ENCODE measurements around the gene MTERF4. TPM values are rescaled to one million over a fixed set of nuclear protein-coding genes. Genes with fewer than 3 reads are reported as not detected.

Gene MTERF4
- total RNA-seq, 1 donor from 2014 or later, result 34.6 TPM

DNA sequence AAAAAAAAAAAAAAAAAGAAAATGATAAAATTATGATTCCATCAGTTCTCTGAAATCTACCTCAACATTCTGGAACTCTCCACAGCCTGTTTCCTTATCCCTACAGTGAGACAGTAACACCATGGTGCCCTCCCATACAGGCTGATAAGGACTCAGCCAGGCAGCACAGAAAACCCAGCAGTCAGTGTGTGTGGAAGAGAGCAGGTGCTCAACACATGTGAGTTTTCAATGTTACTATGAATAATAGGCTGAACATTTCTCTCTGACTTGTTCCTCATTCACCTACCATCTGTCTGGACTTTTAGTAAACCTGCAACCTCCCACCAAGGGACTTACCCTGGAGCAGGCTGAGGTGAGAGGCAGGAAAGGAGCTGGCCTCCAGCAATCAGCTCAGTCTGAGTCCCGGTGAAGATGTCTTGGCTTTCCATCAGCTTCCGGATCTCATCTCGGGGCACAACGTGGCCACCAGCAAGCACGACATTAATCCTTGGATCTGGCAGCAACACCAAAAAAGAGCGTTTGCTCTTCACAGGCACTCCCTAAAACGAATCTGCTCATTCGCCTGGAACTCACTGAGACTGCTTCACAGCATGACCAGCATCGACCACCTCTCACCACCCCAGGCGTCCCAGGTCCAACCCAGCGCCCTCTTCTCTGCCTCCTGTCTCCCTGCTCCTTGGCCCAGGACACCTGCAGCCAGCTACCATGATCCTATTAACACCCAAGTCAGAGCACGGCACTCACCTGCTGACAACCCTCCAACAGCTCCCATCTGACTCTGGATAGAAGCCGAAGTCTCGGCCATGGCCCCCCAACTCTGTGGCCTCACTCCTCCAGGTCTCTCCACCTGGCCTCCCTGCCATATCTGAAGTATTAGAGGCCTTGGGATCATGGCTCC is 30.7 kb upstream of the MTERF4 start:
- peak; percentile 34 for DNase-seq
- Histone ChIP-seq H3K36me3 (peaks cover 4% of the 10 kb centered on the region), H3K4me1 (no peaks in the 10 kb centered on the region), H3K27me3 (no peaks in the 10 kb centered on the region), H3K27ac (no peak overlapping the region), H3K9me3 (no peaks in the 10 kb centered on the region), H3K4me3 (no peak overlapping the region)
- TF ChIP-seq, protein P1, sequence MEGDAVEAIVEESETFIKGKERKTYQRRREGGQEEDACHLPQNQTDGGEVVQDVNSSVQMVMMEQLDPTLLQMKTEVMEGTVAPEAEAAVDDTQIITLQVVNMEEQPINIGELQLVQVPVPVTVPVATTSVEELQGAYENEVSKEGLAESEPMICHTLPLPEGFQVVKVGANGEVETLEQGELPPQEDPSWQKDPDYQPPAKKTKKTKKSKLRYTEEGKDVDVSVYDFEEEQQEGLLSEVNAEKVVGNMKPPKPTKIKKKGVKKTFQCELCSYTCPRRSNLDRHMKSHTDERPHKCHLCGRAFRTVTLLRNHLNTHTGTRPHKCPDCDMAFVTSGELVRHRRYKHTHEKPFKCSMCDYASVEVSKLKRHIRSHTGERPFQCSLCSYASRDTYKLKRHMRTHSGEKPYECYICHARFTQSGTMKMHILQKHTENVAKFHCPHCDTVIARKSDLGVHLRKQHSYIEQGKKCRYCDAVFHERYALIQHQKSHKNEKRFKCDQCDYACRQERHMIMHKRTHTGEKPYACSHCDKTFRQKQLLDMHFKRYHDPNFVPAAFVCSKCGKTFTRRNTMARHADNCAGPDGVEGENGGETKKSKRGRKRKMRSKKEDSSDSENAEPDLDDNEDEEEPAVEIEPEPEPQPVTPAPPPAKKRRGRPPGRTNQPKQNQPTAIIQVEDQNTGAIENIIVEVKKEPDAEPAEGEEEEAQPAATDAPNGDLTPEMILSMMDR (IDR thresholded peaks at IDR 0.05), result no peak
- intact Hi-C loops (cut with DNase I), result no loop called here
- ATAC-seq, result no peak

DNA sequence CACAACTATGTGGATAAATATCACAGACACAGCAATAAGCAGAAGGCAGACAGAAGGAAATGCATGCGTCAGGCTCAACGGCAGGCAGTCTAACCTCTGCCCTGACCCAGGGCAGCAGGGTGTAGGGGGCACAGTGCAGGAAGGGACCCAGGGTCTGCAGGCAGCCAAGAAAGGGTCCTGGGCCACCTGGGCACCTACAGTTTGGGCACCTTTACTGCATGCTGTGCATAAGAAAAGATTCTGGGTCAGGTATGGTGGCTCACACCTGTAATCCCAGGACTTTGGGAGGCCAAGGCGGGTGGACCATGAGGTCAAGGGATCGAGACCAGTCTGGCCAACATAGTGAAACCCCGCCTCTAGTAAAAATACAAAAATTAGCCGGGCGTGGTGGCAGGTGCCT is 29.4 kb upstream of the MTERF4 start:
- TF ChIP-seq, protein P1 (IDR thresholded peaks at IDR 0.05), result no peak
- Histone ChIP-seq H3K9me3 (no peaks in the 10 kb centered on the region), H3K27ac (no peak overlapping the region), H3K4me1 (no peaks in the 10 kb centered on the region), H3K4me3 (no peak overlapping the region), H3K36me3 (no peaks in the 10 kb centered on the region), H3K27me3 (no peaks in the 10 kb centered on the region)
- intact Hi-C loops (cut with DNase I), result no loop called here
- ATAC-seq (no peak), DNase-seq (peak; percentile 22)

DNA sequence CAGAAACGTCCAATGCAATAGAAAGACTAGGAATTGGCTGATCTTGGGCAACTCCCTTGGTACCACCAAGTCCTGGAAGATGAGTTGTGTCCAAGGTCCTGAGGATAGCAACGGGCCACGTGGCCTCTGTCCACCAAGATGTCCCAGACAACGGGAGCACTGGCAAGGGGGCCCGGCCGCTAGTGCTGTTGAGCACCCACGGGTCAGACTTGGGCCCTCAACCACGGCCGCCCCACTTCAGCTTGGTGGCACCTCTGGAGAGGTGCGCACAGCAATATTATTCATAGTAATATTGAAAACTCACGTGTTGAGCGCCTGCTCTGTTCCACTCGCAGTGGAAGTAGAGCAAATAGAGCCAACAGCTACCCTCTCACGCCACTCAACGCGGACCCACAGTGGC is 28.2 kb upstream of the MTERF4 start:
- no peaks in the 10 kb centered on the region for H3K27me3 ChIP-seq
- no peak overlapping the region for H3K27ac ChIP-seq
- no peaks in the 10 kb centered on the region for H3K36me3 ChIP-seq
- ATAC-seq (no peak), DNase-seq (peak; percentile 46)
- no peak overlapping the region for H3K4me3 ChIP-seq
- no peaks in the 10 kb centered on the region for H3K4me1 ChIP-seq
- intact Hi-C loops (cut with DNase I), result no loop called here
- no peaks in the 10 kb centered on the region for H3K9me3 ChIP-seq
- TF ChIP-seq, protein P1 (IDR thresholded peaks at IDR 0.05), result no peak

DNA sequence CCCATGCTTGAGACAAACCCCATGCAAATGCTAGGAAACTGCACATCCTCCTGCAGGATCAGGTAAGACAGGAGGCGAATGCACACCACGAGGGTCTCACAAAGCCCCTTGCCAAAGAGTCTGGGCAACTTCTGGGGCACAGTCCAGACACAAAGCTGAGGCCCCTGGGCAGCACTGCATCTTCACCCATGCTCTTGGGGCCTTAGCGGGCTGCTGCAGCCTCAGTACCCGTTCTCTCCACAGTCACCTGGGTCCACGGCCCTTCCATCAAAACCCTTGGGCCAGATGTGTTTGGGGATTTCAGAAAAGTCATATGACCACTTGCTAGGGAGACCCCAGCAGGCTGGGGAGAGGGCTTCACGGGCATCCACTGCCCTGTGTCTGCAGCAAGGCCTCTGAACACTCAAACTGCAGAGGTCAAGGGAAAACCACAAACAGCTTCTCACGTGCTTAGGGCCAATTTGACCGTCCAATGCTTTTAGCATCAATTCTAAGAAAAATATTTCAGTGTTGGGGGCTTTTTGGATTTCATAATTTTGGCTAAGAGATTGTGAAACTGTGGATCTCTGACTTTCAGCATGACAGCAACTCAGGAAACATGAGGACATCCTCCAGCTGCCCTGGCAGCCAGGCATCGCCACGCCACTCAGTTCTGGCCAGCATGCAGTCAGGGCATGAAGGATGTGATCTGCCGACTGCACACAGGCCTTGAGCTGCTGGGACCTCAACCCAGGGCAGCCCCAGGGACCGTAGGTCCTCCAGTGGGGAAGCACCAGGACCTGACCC is 27.2 kb upstream of the MTERF4 start:
- Histone ChIP-seq H3K9me3 (no peaks in the 10 kb centered on the region), H3K27me3 (no peaks in the 10 kb centered on the region), H3K4me1 (no peaks in the 10 kb centered on the region), H3K36me3 (no peaks in the 10 kb centered on the region), H3K27ac (no peak overlapping the region), H3K4me3 (no peak overlapping the region)
- intact Hi-C loops (cut with DNase I), result no loop called here
- TF ChIP-seq, protein P1 (IDR thresholded peaks at IDR 0.05), result no peak
- DNase-seq (peak; percentile 55), ATAC-seq (peak; percentile 34)

DNA sequence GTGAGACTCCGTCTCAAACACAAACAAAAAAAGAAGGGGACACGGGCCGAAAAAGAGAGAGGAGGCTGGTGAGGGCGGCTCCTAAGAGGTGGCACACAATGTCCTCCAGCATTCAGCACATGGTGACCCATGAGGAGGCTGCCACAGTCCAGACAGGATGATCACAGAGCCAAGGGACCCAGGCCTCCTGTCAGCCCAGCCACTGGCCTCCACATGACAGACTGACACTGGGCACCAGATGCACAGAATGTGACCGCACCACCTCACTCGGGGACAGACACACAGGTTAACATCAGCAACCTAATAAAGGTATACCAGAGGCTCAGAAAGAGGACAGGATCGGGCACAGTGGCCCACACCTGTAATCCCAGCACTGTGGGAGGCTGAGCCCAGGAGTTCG is 26.2 kb upstream of the MTERF4 start:
- Histone ChIP-seq H3K9me3 (no peaks in the 10 kb centered on the region), H3K4me1 (no peaks in the 10 kb centered on the region), H3K4me3 (no peak overlapping the region), H3K27ac (no peak overlapping the region), H3K36me3 (no peaks in the 10 kb centered on the region), H3K27me3 (no peaks in the 10 kb centered on the region)
- ATAC-seq (no peak), DNase-seq (peak; percentile 51)
- TF ChIP-seq, protein P1 (IDR thresholded peaks at IDR 0.05), result no peak
- intact Hi-C loops (cut with DNase I), result no loop called here

Data from upper lobe of right lung (tissue), 1 donor.